GM18502 (cell line): ENCODE data around the gene ACIN1.

ENCODE experiments used
- ATAC-seq: cut with Tn5 transposase; IDR thresholded peaks from one replicate; pipeline ENCODE4 v1.9.1; 2021; ENCODE audit warnings: mild to moderate bottlenecking; ENCODE audit not compliant: unreplicated experiment, poor library complexity

ACIN1 gene

GRCh38 chr14:23090254-23090636, 4.7 kb downstream of the ACIN1 start:
- ATAC-seq = no peak

GRCh38 chr14:23089498-23090253, 5.3 kb downstream of the ACIN1 start:
- no peak for ATAC-seq

- no peak for ATAC-seq
Observed at GRCh38 chr14:23086565-23086964, 8.4 kb downstream of the ACIN1 start.

- no peak for ATAC-seq
Observed at GRCh38 chr14:23085458-23085857, 9.5 kb downstream of the ACIN1 start.

GRCh38 chr14:23080474-23080873, 14.5 kb downstream of the ACIN1 start:
- no peak for ATAC-seq

- no peak for ATAC-seq
Observed at GRCh38 chr14:23079716-23080115, 15.2 kb downstream of the ACIN1 start.

- ATAC-seq = no peak
Observed at GRCh38 chr14:23078692-23079116, 16.2 kb downstream of the ACIN1 start.

- no peak for ATAC-seq
Observed at GRCh38 chr14:23077962-23078361, 17.0 kb downstream of the ACIN1 start.

GRCh38 chr14:23076785-23077408, 18.0 kb downstream of the ACIN1 start:
- no peak for ATAC-seq

GRCh38 chr14:23074906-23075305, 20.0 kb downstream of the ACIN1 start:
- no peak for ATAC-seq

GRCh38 chr14:23071921-23072539, 22.9 kb downstream of the ACIN1 start:
- ATAC-seq = no peak

GRCh38 chr14:23071244-23071920, 23.6 kb downstream of the ACIN1 start:
- ATAC-seq = peak; percentile 91

- no peak for ATAC-seq
Observed at GRCh38 chr14:23070262-23071129, 24.4 kb downstream of the ACIN1 start.

GRCh38 chr14:23069413-23069806, 25.5 kb downstream of the ACIN1 start:
- no peak for ATAC-seq

- peak; percentile 72 for ATAC-seq
Observed at GRCh38 chr14:23068789-23069412, 26.0 kb downstream of the ACIN1 start.

GRCh38 chr14:23067847-23068788, 26.8 kb downstream of the ACIN1 start:
- ATAC-seq = no peak

- no peak for ATAC-seq
Observed at GRCh38 chr14:23066855-23067744, 27.8 kb downstream of the ACIN1 start.

GRCh38 chr14:23066368-23066767, 28.6 kb downstream of the ACIN1 start:
- no peak for ATAC-seq
